ENCODE data around the gene CCNYL1. TPM values are rescaled to one million over a fixed set of nuclear protein-coding genes. Genes with fewer than 3 reads are reported as not detected.

The CCNYL1 gene
- total RNA-seq, 1 donor from 2014 or later: 24.3 TPM

GRCh38 chr2:207792244-207792785 is 80.9 kb downstream of the CCNYL1 start:
- Mint-ChIP-seq H3K4me3 (no peak overlapping the region), H3K27me3 (ENCODE audit: low read depth) (no peaks in the 10 kb centered on the region), H3K4me1 (peaks cover 8% of the 10 kb centered on the region), H3K36me3 (ENCODE audit: low read depth) (no peaks in the 10 kb centered on the region), H3K27ac (ENCODE audit: unreplicated experiment) (no peak overlapping the region), H3K9me3 (no peaks in the 10 kb centered on the region)
- no peak for TF ChIP-seq CTCF (conservative IDR thresholded peaks at IDR 0.05)
- DNase-seq (ENCODE audit: low read depth, low spot score): no peak

- no peaks in the 10 kb centered on the region for H3K27me3 Mint-ChIP-seq (ENCODE audit: low read depth)
- H3K4me1 Mint-ChIP-seq: peaks cover 8% of the 10 kb centered on the region
Observed at GRCh38 chr2:207796585-207797350, 85.3 kb downstream of the CCNYL1 start.

GRCh38 chr2:207801259-207801658 is 89.8 kb downstream of the CCNYL1 start:
- DNase-seq (ENCODE audit: low read depth, low spot score): no peak
- no peaks in the 10 kb centered on the region for H3K36me3 Mint-ChIP-seq (ENCODE audit: low read depth)
- no peaks in the 10 kb centered on the region for H3K27me3 Mint-ChIP-seq (ENCODE audit: low read depth)
- TF ChIP-seq CTCF (conservative IDR thresholded peaks at IDR 0.05): no peak
- H3K4me1 Mint-ChIP-seq: peaks cover 3% of the 10 kb centered on the region
- no peaks in the 10 kb centered on the region for H3K9me3 Mint-ChIP-seq
- no peak overlapping the region for H3K4me3 Mint-ChIP-seq
- H3K27ac Mint-ChIP-seq (ENCODE audit: unreplicated experiment): no peak overlapping the region

More at GRCh38 chr2:207796585-207797350, 85.3 kb downstream of the CCNYL1 start:
- Mint-ChIP-seq H3K9me3 (no peaks in the 10 kb centered on the region), H3K27ac (ENCODE audit: unreplicated experiment) (peak overlapping the region; percentile 81), H3K4me3 (no peak overlapping the region), H3K36me3 (ENCODE audit: low read depth) (no peaks in the 10 kb centered on the region)
- no peak for TF ChIP-seq CTCF (conservative IDR thresholded peaks at IDR 0.05)
- no peak for DNase-seq (ENCODE audit: low read depth, low spot score)

GRCh38 chr2:207802650-207803049 is 91.2 kb downstream of the CCNYL1 start:
- Mint-ChIP-seq H3K27ac (ENCODE audit: unreplicated experiment) (no peak overlapping the region), H3K27me3 (ENCODE audit: low read depth) (no peaks in the 10 kb centered on the region), H3K4me3 (no peak overlapping the region), H3K9me3 (no peaks in the 10 kb centered on the region), H3K4me1 (no peaks in the 10 kb centered on the region), H3K36me3 (ENCODE audit: low read depth) (no peaks in the 10 kb centered on the region)
- TF ChIP-seq CTCF (conservative IDR thresholded peaks at IDR 0.05): no peak
- DNase-seq (ENCODE audit: low read depth, low spot score): no peak

Other genes starting within 250 kb of the CCNYL1 start
- gene CREB1, start 181.7 kb upstream of the CCNYL1 start, total RNA-seq: 91.7 and 115 TPM in 2 replicates
- 30.7 and 33.4 TPM in 2 replicates for gene METTL21A, start 86.2 kb upstream of the CCNYL1 start, total RNA-seq
- gene FZD5, start 58.3 kb downstream of the CCNYL1 start, total RNA-seq: 2.4 and 2.5 TPM in 2 replicates